HEK293 (cell line): ENCODE results near the gene OPA3.

Experiments used
- CTCF ChIA-PET: fragments of 350-600 bp; formaldehyde crosslinking; extraction: SDS; loops from one replicate; lab custom pipeline; 2021; ENCODE audit warnings: antibody characterized with exemption; lab: Yijun Ruan, JAX
- POLR2A ChIA-PET: fragments of 300-600 bp; formaldehyde crosslinking; extraction: SDS; loops from one replicate; lab custom pipeline; 2020; ENCODE audit warnings: antibody characterized with exemption, inconsistent platforms; lab: Yijun Ruan, JAX
- H3K27ac ChIP-seq: fragments of 200-500 bp; sonication (Bioruptor generic); 2 replicates; pipeline ENCODE4 v1.5.1; 2014; ENCODE audit warnings: low read depth, low read length, control low read depth, inconsistent platforms; ENCODE audit errors: extremely low read depth
- H3K36me3 ChIP-seq, 2 experiments: fragments of 200-500 bp in 1 of 2; sonication (Bioruptor generic) in 1 of 2; 1 replicate in 1 of 2; 2 replicates in 1 of 2; pipeline ENCODE4 v1.5.1; 2014 to 2017; ENCODE audit warnings: inconsistent platforms in 2 of 2, low read length in 2 of 2; ENCODE audit not compliant: control insufficient read depth in 2 of 2, insufficient read depth in 1 of 2
- H3K4me1 ChIP-seq: fragments of 200-500 bp; sonication (Bioruptor generic); 2 replicates; pipeline ENCODE4 v1.5.1; 2014; ENCODE audit warnings: mild to moderate bottlenecking, low read length, inconsistent platforms; ENCODE audit not compliant: control insufficient read depth, insufficient read depth
- H3K4me3 ChIP-seq: 2 replicates; pipeline ENCODE4 v1.5.1; 2011; ENCODE audit warnings: low read depth, mild to moderate bottlenecking, control low read depth, low read length, moderate library complexity
- H3K9me3 ChIP-seq: fragments of 200-500 bp; sonication (Bioruptor generic); 2 replicates; pipeline ENCODE4 v1.5.1; 2014; ENCODE audit warnings: low read depth, low read length, inconsistent platforms; ENCODE audit not compliant: control insufficient read depth, insufficient read depth
- EGR2 ChIP-seq: fragments of 450-650 bp; formaldehyde crosslinking; IDR thresholded peaks from 2 replicates; pipeline ENCODE4 v1.5.1; 2016; ENCODE audit warnings: low read depth, missing biosample characterization, missing genetic modification characterization
- KLF1 ChIP-seq: fragments of 450-650 bp; formaldehyde crosslinking; IDR thresholded peaks from 2 replicates; pipeline ENCODE4 v1.5.1; 2016; ENCODE audit warnings: missing biosample characterization, missing genetic modification characterization
- KLF7 ChIP-seq: fragments of 450-650 bp; formaldehyde crosslinking; IDR thresholded peaks from 2 replicates; pipeline ENCODE4 v1.5.1; 2016; ENCODE audit warnings: missing biosample characterization, missing genetic modification characterization, borderline replicate concordance
- KLF8 ChIP-seq: fragments of 450-650 bp; formaldehyde crosslinking; IDR thresholded peaks from 2 replicates; pipeline ENCODE4 v1.5.1; 2016; ENCODE audit warnings: missing biosample characterization, missing genetic modification characterization
- KLF9 ChIP-seq: fragments of 450-650 bp; formaldehyde crosslinking; IDR thresholded peaks from 2 replicates; pipeline ENCODE4 v1.5.1; 2016; ENCODE audit warnings: missing biosample characterization, missing genetic modification characterization, low read depth
- OSR2 ChIP-seq: fragments of 450-650 bp; formaldehyde crosslinking; IDR thresholded peaks from 2 replicates; pipeline ENCODE4 v1.5.1; 2016; ENCODE audit warnings: missing biosample characterization, missing genetic modification characterization
- SCRT2 ChIP-seq: fragments of 450-650 bp; formaldehyde crosslinking; IDR thresholded peaks from 2 replicates; pipeline ENCODE4 v1.5.1; 2016; ENCODE audit warnings: missing biosample characterization, missing genetic modification characterization
- SP2 ChIP-seq: fragments of 450-650 bp; formaldehyde crosslinking; IDR thresholded peaks from 2 replicates; pipeline ENCODE4 v1.5.1; 2016; ENCODE audit warnings: missing biosample characterization, missing genetic modification characterization
- SP3 ChIP-seq: fragments of 450-650 bp; formaldehyde crosslinking; IDR thresholded peaks from 2 replicates; pipeline ENCODE4 v1.5.1; 2016; ENCODE audit warnings: missing biosample characterization, missing genetic modification characterization
- TRIM28 ChIP-seq: IDR thresholded peaks from 2 replicates; pipeline ENCODE4 v1.6.1; 2011; ENCODE audit warnings: low read length, control low read depth, borderline replicate concordance
- ZNF19 ChIP-seq: fragments of 450-650 bp; formaldehyde crosslinking; IDR thresholded peaks from 2 replicates; pipeline ENCODE4; 2016; ENCODE audit warnings: missing biosample characterization, missing genetic modification characterization, low read depth
- ZNF202 ChIP-seq: fragments of 450-650 bp; formaldehyde crosslinking; IDR thresholded peaks from 2 replicates; pipeline ENCODE4 v1.5.1; 2016; ENCODE audit warnings: missing biosample characterization, missing genetic modification characterization, borderline replicate concordance
- ZNF416 ChIP-seq: fragments of 450-650 bp; formaldehyde crosslinking; IDR thresholded peaks from 2 replicates; pipeline ENCODE4 v1.5.1; 2016; ENCODE audit warnings: missing biosample characterization, missing genetic modification characterization
- ZNF433 ChIP-seq: fragments of 450-650 bp; formaldehyde crosslinking; IDR thresholded peaks from 2 replicates; pipeline ENCODE4 v1.5.1; 2016; ENCODE audit warnings: missing biosample characterization, missing genetic modification characterization, low read depth
- ZNF561 ChIP-seq: fragments of 450-650 bp; IDR thresholded peaks from 2 replicates; pipeline ENCODE4 v1.5.1; 2018; ENCODE audit warnings: missing biosample characterization, missing genetic modification characterization, borderline replicate concordance
- ZNF707 ChIP-seq: fragments of 450-650 bp; formaldehyde crosslinking; IDR thresholded peaks from 2 replicates; pipeline ENCODE4 v1.5.1; 2016; ENCODE audit warnings: missing biosample characterization, missing genetic modification characterization
- TF ChIP-seq, protein P1 (sequence below): fragments of 450-650 bp; formaldehyde crosslinking; IDR thresholded peaks from 2 replicates; pipeline ENCODE4 v1.5.1; 2016; ENCODE audit warnings: missing biosample characterization, missing genetic modification characterization, low read depth
- TF ChIP-seq, protein P2 (sequence below): fragments of 450-650 bp; formaldehyde crosslinking; IDR thresholded peaks from 2 replicates; pipeline ENCODE4 v1.5.1; 2016; ENCODE audit warnings: missing biosample characterization, missing genetic modification characterization

The OPA3 gene

DNA sequence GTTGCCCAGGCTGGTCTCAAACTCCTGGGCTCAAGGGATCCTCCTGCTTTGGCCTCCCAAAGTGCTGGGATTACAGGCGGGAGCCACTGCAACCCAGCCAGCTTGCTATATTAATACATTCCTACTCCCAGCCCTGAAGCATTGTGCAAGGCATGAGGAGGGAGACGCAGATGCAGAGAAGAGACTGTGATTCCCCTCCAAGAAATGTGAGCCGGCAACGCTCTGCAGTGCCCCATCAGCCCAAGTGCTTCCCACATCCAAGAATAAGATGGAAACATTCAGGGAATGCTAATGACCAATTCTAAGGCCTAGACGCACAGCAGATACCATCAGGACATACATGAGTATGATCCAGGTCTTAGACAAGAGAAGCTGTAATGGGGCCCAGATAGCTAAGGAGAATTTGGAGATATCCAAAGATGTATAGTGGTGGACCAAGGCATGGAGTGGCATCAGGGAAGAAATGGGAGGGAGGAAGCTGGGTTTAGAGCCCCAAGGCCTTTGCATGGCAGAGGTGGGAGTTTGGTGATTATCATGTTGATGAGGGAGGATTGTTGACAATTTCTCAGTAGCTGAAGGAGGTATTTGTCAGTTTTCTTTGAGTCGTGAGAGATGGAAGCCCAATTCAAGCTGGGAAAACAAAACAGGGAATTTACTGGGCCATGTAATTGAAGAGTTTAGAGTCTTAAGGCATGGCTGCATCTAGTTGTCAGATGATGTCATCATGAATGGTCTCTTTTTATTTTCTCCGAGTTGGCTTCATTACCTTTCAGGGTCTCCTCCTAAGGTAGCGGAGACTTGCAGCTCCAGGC is 83.5 kb downstream of the OPA3 start:
- Histone ChIP-seq H3K27ac (no peak overlapping the region), H3K4me1 (peaks cover 10% of the 10 kb centered on the region), H3K4me3 (no peak overlapping the region), H3K36me3 (no peaks in the 10 kb centered on the region), H3K9me3 (no peaks in the 10 kb centered on the region)
- ChIA-PET CTCF (interaction anchor here (1.0 to 1.3 kb wide), 2 partner anchors 16 to 62 kb away, joined by 3 read pairs; no protein-coding TSS in a partner anchor), POLR2A (interaction anchor here (0.5 kb wide), 1 partner anchor 213 kb away, joined by 6 read pairs; no protein-coding TSS in a partner anchor)
- TF ChIP-seq, protein P1, sequence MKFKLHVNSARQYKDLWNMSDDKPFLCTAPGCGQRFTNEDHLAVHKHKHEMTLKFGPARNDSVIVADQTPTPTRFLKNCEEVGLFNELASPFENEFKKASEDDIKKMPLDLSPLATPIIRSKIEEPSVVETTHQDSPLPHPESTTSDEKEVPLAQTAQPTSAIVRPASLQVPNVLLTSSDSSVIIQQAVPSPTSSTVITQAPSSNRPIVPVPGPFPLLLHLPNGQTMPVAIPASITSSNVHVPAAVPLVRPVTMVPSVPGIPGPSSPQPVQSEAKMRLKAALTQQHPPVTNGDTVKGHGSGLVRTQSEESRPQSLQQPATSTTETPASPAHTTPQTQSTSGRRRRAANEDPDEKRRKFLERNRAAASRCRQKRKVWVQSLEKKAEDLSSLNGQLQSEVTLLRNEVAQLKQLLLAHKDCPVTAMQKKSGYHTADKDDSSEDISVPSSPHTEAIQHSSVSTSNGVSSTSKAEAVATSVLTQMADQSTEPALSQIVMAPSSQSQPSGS (tag by site-specific recombination), result peak; percentile 84
- TF ChIP-seq ZNF19 (tag by site-specific recombination), result no peak

DNA sequence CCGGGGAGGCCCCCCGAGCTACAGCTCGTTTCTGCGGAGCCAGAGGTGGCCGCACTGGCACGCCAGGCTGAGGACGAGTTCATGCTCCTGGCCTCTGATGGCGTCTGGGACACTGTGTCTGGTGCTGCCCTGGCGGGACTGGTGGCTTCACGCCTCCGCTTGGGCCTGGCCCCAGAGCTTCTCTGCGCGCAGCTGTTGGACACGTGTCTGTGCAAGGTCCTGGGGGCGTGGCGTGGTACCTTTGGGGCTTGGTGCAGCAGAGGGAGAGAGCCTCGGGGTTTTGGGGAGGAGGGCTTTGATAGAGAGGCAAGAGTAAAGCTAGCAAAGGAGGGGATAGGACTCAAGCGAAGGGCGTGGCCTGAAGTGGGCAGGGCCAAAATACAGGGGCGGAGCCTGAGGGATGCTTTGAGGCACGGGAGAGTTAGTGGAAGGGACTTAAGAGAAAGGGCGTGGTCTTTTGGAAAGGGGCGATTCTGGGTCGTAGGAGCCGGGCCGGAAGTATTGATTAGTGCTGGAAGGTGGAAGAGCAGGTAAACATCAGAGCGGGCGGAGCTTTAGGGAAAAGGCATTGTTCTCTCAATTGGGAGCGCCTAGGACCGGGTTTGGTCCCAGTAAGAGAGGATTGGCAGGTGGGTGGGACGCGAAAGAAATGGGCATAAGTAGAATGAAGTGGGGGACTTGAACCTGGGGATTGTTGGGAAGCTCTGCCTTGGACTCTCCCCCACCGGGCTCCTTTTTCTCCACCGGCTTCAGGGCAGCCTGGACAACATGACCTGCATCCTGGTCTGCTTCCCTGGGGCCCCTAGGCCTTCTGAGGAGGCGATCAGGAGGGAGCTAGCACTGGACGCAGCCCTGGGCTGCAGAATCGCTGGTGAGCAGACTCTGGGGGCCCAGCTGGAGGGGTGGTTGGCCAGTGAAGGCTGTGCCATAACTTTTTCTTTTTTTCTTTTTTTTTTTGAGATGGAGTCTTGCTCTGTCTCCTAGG is 85.1 kb downstream of the OPA3 start:
- no peaks in the 10 kb centered on the region for H3K9me3 ChIP-seq
- no peak overlapping the region for H3K27ac ChIP-seq
- TF ChIP-seq SCRT2 (tag by site-specific recombination), result no peak
- TF ChIP-seq KLF8 (tag by site-specific recombination), result 0 out of 2 replicates have a peak, but pooled peaks have one; percentile 42
- TF ChIP-seq ZNF707 (tag by site-specific recombination), result no peak
- peak; percentile 41; the same call in 1 of the 2 replicates for TF ChIP-seq SP3 (tag by site-specific recombination)
- TF ChIP-seq ZNF19 (tag by site-specific recombination), result no peak
- peak; percentile 48 for TF ChIP-seq SP2 (tag by site-specific recombination)
- TF ChIP-seq KLF7 (tag by site-specific recombination), result no peak; the same call in 1 of the 2 replicates
- TF ChIP-seq ZNF433 (tag by site-specific recombination), result no peak
- peak; percentile 92 for TF ChIP-seq KLF1 (tag by site-specific recombination)
- peak; percentile 76 for TF ChIP-seq KLF9
- ChIA-PET POLR2A (interaction anchor here (0.6 to 1.4 kb wide), 4 partner anchors 8 to 181 kb away, joined by 3 to 9 read pairs (median 4); no protein-coding TSS in a partner anchor), CTCF (interaction anchor here (0.6 to 3.1 kb wide), 2 partner anchors 14 to 1341 kb away, joined by 4 to 15 read pairs; no protein-coding TSS in a partner anchor)
- peaks cover 6% of the 10 kb centered on the region for H3K4me1 ChIP-seq
- H3K4me3 ChIP-seq, result no peak overlapping the region
- H3K36me3 ChIP-seq, result no peaks in the 10 kb centered on the region

DNA sequence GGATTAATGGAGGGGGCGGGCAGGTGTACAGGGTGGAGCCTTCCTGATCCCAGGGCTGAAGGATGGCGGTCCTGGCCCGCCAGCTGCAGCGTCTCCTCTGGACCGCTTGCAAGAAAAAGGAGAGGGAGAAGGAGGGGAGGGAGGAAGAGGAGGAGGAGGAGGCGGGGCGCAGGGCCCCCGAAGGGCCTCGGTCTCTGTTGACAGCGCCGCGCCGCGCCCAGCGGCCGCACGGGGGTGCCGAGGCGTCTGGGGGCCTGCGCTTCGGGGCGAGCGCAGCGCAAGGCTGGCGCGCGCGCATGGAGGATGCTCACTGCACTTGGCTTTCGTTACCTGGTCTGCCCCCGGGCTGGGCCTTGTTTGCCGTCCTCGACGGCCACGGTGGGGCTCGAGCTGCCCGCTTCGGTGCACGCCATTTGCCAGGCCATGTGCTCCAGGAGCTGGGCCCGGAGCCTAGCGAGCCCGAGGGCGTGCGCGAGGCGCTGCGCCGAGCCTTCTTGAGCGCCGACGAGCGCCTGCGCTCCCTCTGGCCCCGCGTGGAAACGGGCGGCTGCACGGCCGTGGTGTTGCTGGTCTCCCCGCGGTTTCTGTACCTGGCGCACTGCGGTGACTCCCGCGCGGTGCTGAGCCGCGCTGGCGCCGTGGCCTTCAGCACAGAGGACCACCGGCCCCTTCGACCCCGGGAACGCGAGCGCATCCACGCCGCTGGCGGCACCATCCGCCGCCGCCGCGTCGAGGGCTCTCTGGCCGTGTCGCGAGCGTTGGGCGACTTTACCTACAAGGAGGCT is 86.0 kb downstream of the OPA3 start, which contains the start of gene PPM1N:
PPM1N (plus strand) TSS at position 33 of the 785 bp plus-strand sequence; CDS start at position 63, 30 bp downstream.
- Histone ChIP-seq H3K36me3 (no peaks in the 10 kb centered on the region), H3K4me1 (peaks cover 6% of the 10 kb centered on the region), H3K27ac (no peak within 1 kb of the TSS), H3K9me3 (no peaks in the 10 kb centered on the region), H3K4me3 (no peak within 1 kb of the TSS)
- POLR2A ChIA-PET, result interaction anchor here (0.6 to 1.4 kb wide), 5 partner anchors 9 to 217 kb away, joined by 3 to 9 read pairs (median 4); no protein-coding TSS in a partner anchor
- CTCF ChIA-PET, result interaction anchor here (3.1 kb wide), 1 partner anchor 13 kb away, joined by 15 read pairs; no protein-coding TSS in a partner anchor
- TF ChIP-seq ZNF416 (tag by site-specific recombination) (no peak), ZNF19 (tag by site-specific recombination) (no peak), ZNF202 (tag by site-specific recombination) (no peak), TRIM28 (no peak), OSR2 (tag by site-specific recombination) (no peak), EGR2 (tag by site-specific recombination) (no peak), ZNF561 (tag by site-specific recombination) (no peak)
- TF ChIP-seq, protein P2, sequence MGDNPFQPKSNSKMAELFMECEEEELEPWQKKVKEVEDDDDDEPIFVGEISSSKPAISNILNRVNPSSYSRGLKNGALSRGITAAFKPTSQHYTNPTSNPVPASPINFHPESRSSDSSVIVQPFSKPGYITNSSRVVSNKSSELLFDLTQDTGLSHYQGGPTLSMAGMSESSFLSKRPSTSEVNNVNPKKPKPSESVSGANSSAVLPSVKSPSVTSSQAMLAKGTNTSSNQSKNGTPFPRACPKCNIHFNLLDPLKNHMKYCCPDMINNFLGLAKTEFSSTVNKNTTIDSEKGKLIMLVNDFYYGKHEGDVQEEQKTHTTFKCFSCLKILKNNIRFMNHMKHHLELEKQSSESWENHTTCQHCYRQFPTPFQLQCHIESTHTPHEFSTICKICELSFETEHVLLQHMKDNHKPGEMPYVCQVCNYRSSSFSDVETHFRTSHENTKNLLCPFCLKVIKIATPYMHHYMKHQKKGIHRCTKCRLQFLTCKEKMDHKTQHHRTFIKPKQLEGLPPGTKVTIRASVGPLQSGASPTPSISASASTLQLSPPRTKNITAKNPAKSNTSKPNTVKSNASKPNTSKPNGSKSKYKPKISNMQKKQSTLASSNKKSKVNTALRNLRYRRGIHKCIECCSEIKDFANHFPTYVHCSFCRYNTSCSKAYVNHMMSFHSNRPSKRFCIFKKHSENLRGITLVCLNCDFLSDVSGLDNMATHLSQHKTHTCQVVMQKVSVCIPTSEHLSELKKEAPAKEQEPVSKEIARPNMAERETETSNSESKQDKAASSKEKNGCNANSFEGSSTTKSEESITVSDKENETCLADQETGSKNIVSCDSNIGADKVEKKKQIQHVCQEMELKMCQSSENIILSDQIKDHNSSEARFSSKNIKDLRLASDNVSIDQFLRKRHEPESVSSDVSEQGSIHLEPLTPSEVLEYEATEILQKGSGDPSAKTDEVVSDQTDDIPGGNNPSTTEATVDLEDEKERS (tag by site-specific recombination), result no peak
